Measurements from ENCODE around the gene RBMS3.

- no peak for TF ChIP-seq CTCF (IDR thresholded peaks at IDR 0.05)
- no peak for TF ChIP-seq POLR2A (IDR thresholded peaks at IDR 0.05)
These were observed 133.8 kb downstream of the RBMS3 start for GRCh38 chr3:29414468-29415224.
